Measurements from ENCODE around the gene EIF2S3.
A peak's percentile ranks its signal among the peaks of the same experiment; 100 is the strongest.
"Not testable (repeated sequence)": the region's sequence is repeated elsewhere in the genome, so short reads cannot be mapped to it uniquely, and the experiment has no call there.

Gene EIF2S3

DNA sequence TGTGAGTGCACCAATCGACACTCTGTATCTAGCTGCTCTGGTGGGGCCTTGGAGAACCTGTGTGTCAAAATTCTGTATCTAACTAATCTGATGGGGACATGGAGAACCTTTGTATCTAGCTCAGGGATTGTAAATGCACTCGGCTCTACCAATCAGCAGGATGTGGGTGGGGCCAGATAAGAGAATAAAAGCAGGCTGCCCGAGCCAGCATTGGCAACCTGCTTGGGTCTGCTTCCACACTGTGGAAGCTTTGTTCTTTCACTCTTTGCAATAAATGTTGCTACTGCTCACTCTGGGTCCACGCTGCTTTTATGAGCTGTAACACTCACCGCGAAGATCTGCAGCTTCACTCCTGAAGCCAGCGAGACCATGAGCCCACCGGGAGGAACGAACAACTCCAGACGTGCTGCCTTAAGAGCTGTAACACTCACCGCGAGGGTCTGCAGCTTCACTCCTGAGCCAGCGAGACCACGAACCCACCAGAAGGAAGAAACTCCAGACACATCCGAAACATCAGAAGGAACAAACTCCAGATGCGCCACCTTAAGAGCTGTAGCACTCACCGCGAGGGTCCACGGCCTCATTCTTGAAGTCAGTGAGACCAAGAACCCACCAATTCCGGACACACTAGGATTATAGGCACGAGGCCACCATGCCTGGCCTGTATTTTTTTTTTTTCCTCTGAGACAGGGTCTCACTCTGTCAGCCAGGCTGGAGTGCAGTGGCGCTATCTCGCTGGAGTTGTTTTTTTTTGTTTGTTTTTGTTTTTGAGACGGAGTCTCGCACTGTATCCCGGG is 4.0 kb upstream of the EIF2S3 start:
- peak; percentile 1 for DNase-seq (ENCODE audit: low spot score)

DNA sequence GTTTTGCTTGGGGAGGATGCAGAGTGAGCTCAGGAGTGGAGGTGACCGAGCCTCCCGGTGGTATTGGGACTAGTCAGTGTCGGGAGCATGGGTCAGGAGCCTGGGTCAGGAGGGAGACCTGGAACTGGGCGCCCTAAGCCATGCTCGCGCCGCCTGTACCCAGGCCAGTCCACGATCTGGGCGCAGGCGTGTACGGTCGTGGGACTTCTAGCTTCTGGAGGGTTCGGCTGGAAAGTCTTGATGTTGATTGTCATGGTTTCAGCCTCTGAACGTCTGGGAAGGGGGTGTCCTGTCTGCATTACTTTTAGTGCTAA is 244 bp downstream of the EIF2S3 start:
- DNase-seq (ENCODE audit: low spot score) = peak; percentile 1

DNA sequence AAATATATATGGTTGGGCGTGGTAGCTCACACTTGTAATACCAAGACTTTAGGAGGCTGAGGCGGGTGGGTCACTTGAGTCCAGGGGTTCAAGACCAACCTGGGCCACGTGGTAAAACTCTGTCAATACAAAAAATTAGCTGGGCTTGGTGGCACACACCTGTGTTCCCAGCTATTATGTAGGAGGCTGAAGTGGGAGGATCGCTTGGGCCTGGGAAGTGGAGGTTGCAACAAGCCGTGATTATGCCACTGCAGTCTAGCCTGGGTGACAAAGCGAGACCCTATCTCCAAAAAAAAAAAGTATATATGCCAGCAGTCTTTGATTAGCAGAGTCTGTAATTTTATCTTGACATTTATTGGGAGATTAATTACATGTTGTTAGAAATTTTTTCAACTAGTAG is 8.7 kb downstream of the EIF2S3 start:
- DNase-seq (ENCODE audit: low spot score) = no peak

DNA sequence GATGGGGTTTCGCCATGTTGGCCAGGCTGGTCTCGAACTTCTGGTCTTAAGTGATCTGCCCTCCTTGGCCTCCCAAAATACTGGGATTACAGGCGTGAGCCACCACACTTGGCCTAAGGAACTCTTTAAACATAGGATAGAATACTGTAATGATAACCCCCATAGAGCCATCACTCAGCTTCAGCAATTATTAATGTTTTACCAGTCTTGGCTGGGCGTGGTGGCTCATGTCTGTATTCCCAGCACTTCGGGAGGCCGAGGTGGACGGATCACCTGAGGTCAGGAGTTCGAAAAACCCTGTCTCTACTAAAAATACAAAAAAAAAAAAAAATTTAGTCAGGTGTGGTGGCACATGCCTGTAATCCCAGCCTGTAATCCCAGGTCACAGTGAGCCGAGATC is 15.1 kb downstream of the EIF2S3 start:
- no peak for DNase-seq (ENCODE audit: low spot score)

DNA sequence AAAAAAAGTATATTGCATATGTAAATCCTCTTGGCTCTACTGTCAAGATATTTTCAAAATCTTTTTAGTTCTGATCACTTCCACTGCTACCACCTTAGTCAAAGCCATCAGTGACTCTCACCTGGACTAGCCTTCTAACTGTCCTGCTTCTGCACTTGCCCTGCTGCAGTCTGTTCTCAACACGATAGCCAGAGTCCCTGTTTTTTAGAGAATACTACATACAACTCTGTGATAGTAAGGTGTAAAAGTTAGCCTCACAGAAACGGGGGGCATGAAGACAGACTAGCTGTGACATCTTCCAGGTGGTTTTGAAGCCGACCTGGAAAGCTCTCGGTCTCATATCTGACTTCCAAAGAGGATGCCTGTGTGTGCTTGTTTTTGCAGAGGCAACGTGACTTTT is 24.7 kb downstream of the EIF2S3 start:
- no peak for DNase-seq (ENCODE audit: low spot score)

DNA sequence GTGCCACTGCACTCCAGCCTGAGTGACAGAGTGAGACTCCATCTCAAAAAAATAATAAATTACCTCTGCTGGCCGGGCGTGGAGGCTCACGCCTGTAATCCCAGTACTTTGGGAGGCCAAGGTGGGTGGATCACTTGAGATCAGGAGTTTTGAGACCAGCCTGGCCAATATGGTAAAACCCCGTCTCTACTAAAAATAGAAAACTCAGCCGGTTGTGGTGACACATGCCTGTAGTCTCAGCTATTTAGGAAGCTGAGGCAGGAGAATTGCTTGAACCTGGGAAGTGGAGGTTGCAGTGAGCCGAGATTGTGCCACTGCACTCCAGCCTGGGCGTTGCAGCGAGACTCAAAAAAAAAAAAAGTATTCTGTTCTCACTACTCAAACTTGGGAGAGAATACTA is 25.5 kb downstream of the EIF2S3 start:
- not testable (repeated sequence) for DNase-seq (ENCODE audit: low spot score)

DNA sequence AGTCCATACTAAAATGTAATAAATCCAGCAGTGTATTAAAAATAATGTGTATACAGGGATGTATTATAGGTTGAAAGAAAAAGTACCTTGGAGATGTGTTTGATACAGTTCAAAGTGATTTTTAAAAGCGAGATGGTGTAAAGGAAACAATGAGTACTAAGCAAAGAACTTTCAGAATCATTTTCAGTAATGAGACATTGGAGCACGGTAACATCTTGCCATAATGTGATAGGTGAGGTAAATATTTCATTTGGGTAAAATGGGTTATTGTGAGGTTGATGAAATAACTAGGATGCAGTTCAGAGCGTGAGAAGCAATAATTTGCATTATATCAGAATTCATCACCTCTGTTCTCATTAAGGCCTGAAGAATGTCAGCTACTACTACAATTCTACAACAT is 25.9 kb downstream of the EIF2S3 start:
- DNase-seq (ENCODE audit: low spot score) = no peak

DNA sequence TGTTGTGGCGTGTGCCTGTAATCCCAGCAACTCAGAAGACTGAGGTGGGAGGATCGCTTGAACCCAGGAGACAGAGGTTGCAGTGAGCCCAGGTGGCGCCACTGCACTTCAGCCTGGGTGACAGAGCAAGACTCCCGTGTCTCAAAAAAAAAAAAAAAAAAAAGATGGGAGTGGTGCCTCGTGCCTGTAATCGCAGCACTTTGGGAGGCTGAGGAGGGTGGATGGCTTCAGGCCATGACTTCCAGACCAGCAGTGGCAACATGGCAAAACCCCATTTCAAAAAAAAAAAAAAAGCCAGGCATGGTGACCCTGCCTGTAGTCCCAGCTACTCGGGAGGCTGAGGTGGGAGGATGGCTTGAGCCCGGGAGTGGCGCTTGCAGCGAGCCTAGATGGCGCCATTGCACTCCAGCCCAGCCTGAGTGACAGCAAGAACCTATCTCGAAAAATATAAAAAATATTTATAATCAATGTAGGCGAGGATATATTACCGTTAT is 27.0 kb downstream of the EIF2S3 start:
- peak; percentile 14 for DNase-seq (ENCODE audit: low spot score)

DNA sequence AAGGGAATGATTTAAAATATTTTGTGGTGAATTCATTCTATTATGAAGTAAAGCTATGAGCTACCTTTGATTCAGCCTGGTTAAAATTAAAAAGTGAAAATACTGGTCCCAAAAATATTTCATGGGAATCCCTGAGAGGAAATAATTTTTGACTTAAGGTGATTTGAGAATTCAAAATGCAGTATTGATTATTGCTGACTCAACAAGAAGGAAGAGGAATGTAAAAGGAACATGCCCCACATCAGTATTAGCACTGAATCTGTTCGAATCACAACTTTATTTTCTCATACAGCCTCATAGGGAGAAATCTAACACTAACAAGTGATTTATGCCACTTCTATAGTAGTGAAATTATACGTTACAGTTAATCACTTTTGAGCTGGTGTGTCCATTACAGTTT is 27.7 kb downstream of the EIF2S3 start:
- DNase-seq (ENCODE audit: low spot score) = no peak

DNA sequence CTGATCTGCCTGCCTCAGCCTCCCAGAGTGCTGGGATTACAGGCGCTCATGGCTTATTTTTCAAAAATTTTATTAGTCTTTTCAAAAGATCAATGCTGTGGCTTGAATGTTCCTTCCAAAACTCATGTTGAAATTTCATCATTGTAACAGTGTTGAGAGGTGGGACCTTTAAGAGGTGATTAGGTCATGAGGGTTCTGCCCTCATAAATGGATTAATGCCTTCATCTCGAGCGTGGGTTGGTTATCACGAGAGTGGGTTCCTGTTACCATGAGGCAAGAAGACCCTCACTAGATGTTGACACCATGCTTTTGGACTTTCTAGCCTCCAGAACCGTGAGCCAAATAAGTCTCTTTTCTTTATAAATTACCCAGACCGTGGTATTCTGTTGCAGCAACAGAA is 30.3 kb downstream of the EIF2S3 start:
- no peak for DNase-seq (ENCODE audit: low spot score)

DNA sequence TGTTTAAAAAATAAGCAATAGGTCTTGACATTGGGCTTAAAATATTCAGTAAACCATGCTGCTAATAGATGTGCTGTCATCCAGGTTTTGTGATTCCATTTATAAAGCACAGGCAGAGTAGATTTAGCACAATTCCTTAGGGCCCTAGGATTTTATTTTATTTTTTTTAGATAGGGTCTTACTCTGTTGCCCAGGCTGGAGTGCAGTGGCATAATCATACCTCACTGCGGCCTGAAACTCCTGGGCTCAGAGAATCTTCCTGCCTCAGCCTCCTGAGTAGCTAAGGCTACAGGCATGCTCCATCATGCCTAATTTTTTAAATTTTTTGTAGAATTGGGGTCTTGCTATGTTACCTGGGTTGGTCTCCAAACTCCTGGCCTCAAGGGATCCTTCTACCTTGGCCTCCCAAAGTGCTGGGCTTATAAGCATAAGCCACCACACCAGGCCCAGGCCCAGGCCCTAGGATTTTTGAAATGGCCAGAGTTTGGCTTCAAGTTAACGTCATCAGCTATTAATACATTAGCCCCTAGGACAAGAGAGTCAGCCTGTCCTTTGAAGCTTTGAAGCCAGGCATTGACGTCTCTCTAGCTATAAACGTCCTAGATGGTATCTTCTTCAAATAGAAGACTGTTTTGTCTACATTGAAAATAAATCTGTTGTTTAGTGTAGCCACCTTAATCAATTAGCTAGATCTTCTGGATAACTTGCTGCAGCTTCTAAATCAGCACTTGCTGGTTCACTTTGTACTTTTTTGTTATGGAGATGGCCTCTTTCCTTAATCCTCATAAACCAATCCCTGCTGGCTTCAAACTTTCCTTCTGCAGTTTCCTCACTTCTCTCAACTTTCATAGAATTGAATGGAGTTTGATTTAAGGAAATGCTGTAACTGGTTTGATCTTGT is 35.8 kb downstream of the EIF2S3 start:
- DNase-seq (ENCODE audit: low spot score) = no peak

DNA sequence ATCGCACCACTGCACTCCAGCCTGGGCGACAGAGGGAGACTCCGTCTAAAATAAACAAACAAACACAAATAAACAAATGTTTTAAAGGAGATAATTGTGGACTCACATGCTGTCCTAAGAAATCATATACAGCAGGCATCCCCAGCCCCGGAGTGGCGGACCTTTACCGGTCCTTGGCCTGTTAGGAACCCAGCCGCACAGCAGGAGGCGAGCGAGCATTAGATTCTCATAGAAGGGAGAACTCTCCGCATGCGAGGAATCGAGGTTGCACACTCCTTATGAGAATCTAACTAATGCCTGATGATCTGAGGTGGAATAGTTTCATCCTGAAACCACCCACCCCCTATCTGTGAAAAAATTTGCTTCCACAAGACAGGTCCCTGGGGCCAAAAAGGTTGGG is 39.0 kb downstream of the EIF2S3 start:
- no peak for DNase-seq (ENCODE audit: low spot score)

DNA sequence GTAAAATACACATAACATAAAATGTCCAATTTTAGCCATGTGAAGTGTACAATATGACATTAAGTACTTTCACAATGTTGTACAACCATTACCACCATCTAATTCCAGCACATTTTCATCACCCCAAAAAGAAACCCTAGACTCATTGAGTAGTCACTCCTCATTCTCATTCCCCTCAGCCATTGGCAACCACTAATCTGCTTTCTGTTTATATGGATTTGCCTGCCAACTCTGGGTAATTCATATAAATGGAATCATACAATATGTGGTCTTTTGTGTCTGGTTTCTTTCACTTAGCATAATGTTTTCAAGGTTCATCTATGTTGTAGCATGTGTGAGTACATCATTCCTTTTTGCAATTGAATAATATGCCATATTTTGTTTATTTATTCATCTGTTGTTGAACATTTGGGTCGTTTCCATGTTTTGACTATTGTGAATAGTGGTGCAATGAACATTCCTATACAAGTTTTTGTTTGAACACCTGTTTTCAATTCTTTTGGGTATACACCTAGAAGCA is 43.0 kb downstream of the EIF2S3 start:
- no peak for DNase-seq (ENCODE audit: low spot score)

DNA sequence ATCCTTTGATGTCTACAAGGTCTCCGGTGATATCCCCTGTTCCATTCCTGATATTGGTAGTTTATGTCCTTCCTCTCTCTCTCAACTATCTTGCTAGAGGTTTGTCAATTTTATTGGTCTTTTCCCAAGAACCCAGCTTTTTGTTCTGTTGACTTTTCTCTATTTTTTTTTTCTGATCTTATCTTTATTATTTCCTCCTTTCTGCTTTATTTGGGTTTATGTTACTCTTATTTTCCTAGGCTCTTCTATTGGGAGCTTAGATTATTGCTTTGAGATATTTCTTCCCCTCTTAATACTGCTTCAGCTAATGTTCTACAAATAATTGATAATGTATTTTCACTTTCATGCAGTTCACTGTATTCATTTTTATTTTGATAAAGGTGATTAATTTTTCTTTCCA is 44.2 kb downstream of the EIF2S3 start:
- no peak for DNase-seq (ENCODE audit: low spot score)

DNA sequence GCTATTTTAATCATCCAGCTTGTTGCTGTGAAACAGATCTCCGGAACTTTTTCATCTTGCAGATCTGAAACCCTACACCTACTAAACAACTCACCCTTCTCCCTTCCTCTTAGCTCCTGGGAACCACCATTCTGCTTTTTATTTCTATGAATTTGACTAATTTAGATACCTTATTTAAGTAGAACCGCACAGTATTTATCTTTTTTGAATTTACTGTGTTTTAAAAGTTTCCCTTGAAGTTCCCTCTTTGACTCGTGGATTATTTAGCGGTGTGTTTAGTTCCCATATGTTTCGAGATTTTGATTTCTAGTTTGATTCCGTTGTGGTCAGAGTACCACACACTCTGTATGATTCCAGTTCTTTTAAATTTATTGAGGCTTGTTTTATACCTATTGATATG is 44.6 kb downstream of the EIF2S3 start:
- no peak for DNase-seq (ENCODE audit: low spot score)

DNA sequence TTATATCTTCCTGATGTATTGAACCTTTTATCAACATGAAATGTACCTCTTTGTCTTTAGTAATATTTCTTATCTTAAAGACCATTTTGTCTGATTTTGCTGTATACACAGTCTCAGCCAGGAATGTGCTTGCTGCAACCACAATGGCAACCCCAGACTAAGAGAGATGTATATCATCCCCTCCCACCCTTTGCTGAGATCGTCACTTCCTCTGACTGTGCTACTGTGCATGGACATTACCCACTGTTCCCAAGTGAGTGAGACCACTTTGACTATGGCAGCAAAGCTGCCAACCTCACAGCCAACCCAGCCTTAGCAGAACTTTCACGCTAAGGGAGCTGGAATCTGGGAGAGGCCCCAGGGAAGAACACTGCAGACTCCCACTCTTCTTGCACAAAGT is 46.0 kb downstream of the EIF2S3 start:
- DNase-seq (ENCODE audit: low spot score) = no peak

DNA sequence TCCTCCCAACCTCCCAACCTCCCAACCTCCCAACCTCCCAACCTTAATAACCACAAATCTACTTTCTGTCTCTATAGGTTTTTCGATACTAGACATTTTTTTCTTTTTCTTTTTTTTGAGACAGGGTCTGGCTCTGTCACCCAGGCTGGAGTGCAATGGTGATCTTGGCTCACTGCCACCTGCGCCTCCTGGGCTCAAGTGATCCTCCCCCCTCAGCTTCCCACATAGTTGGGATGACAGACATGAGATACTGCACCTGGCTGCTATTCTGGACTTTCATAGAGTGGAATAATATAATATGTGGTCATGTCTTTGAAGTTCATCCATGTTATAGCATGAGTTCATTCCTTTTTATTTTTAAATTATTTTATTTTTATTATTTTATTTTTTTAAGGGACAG is 55.3 kb downstream of the EIF2S3 start:
- DNase-seq (ENCODE audit: low spot score) = no peak

DNA sequence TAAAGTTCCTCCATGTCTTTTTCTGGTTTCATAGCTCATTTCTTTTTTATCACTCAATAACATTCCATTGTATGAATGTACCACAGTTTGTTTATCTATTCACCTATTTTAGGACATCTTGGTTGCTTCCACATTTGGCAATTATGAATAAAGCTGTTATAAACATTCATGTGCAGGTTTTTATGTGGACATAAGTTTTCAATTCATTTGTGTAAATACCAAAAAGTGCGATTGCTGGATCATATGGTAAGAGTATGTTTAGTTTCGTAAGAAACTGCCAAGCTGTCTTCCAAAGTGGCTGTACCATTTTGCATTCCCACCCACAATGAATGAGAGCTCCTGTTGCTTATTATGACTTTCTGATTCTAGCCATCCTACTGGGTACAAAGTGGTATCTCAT is 58.4 kb downstream of the EIF2S3 start:
- no peak for DNase-seq (ENCODE audit: low spot score)

DNA sequence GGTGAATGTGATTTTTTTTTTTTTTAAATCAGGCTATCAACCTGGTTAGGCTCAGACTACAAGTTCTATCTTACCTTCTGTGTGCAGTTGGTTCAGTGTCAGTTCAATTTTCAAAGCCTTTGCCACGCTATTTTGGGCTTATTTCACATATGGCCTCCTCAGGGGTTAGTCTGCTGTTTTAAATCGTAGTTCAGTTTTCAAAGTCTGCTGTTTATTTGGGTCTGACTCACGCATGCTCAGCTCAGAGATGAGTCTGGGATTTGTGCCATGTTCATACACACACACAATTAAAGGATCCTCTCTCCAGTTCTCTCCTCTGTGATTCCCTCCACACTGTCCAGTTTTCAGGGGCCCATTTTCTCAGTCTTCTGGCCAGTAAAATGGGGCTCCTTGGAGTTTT is 62.5 kb downstream of the EIF2S3 start:
- DNase-seq (ENCODE audit: low spot score) = peak; percentile 64

DNA sequence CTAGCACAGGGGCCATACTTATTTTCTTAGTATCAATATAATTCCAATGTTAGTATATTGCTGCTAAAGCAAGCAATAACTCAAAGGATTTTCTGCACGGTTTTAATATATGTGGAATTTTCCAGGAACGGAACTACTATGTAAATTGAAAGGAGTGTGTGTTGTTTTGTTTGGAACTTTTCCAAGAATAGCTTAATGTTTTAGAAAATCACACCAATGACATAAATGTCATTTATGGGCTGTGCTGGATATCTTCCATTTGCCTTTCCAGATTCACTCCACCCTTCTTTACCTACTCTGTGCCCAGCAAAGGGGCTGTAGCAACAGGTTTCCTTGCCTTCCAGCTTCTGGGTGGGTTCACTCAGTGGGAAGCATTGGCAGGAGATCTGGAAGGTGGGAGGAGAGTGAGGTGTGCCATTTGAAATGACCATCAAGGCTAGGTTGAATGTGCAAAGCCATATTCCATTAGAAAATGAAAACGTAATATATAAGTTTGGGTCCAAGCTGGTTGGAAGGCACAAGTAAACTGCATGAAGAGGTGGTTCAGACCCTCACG is 69.6 kb downstream of the EIF2S3 start:
- no peak for DNase-seq (ENCODE audit: low spot score)

DNA sequence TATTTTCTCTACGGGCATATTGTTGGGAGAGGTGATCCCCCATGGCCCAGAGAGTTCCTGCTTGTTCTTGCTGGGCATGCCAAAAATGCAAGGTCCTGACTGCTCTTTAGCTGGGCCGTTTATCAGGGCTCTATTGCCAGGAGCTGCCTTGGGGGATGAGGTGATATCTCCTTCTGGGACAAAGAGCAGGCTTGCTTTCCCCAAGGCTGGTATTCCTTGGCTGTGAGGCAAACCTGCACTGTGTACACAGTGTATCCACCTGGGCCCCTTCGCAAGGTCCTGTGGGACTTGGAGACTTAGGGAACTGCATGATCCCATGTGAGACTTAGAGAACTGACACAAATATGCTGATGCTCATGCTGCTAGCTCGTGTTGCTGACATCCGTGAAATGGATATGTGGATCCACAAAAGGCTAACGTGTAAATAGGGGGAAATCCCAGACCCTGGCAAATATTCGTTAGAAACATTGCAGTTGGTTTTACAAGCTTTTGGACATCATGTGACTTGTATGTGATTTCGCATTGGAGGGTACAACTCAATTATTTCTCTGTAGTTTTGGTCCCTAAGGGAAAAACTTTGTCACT is 70.4 kb downstream of the EIF2S3 start:
- no peak for DNase-seq (ENCODE audit: low spot score)

Data from pons (tissue), 1 donor.